NCI-H748 (cell line): ENCODE data around the gene C19orf44.
"Not testable (repeated sequence)": the region's sequence is repeated elsewhere in the genome, so short reads cannot be mapped to it uniquely, and the experiment has no call there.

Source experiments
- DNase-seq: peaks from one replicate; lab custom pipeline; 2025; ENCODE audit not compliant: unreplicated experiment; lab: John Stamatoyannopoulos, UW

The C19orf44 gene

DNA sequence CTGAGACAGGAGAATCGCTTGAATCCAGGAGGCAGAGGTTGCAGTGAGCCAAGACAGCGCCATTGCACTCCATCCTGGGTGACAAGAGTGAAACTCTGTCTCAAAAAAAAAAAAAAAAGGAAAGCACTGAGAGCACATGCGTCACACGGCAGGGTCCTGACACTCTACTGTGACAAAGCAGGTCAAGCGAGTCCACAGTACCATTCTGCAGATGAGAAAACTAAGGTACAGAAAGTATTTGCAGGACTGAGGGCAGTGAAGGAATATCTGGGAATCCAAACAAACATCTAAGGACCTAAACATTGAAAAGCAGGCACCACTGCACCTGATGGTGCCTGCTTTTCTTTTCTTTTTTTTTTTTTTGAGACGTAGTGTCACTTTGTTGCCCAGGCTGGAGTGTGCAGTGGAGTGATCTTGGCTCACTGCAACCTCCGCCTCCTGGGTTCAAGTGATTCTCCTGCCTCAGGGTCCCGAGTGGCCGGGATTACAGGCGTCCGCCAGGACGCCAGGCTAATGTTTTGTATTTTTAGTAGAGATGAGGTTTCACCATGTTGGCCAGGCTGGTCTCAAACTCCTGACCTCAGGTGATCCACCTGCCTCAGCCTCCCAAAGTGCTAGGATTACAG, 29.3 kb upstream of the C19orf44 start:
- DNase-seq, result not testable (repeated sequence)

DNA sequence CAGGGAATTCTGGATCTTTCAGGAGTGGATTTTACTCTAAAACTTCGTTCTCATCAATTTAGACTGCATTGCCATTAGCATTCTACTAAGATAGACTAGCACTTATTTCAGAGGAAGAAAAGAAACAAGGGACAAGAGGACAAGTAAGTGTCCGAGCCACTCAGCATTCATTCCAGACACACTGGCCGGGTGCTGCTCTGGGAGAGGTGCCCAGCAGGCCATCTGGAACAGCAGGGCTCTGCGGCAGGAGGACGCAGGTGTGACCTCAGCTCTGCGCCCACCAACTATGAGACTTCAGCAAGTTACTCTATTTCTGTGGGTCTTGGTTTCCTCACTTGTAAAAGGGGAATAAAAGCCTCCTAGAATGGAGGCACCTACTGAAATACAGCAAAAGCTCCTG, 28.6 kb upstream of the C19orf44 start:
- DNase-seq, result no peak

DNA sequence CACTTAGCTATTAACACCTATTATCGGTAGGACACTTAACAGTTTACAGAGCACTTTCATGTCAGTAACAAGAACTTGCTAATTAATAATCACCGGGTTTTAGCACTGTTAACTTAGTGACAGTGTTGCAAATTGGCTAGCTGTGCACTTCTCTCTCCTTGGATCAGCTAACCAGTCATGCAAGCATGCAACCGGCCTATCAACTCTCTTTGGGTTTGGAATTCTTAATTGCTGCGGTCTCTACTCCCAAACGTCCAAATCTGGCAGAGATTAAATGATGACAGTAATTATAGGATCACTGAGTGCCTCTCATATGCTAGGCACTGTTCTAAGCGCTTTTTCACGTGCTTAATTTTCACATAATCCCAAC, 25.7 kb upstream of the C19orf44 start:
- DNase-seq, result no peak

DNA sequence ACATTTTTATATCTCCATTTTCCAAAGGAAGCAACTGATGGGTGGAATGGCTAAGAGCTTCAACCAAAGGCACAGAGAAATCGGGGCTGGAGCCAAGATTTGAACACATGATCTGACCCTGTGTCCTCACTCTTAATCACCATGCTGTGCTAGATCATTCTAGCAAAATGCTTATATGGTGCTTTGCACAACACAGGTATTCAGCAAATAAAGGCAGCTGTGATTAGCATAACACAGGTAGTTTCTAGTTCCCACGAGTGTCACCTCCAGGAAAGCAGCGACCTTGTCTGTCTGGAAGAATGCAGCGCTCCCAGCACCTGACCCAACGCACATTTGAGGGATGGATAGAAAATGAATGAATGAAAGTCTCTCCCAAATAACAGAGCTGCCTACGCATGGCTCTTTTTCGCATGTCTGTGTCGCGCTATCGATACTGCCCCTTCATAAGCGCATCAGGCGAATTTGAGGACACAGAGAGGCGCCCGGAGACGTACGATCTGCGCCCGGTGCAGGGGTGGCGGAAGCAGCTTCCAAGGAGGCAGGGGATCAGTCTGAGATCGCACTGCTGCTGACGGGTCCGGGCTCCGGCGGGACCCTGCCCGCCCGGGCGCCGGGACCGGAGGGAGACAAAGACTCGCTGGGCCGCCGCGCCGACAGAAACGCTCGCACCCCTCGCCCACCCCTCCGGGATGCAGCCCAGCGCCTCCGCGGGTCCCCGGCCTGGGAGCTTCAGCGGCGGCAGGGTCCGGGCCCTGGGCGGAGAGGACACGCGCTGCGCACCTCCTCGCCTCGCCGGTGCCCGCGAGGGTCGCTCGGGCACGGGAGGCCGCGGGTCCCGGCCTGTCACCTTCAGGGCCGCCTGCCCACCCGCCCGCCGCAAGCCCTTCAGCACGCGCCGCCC, 25.0 kb upstream of the C19orf44 start:
- peak; percentile 10 for DNase-seq

DNA sequence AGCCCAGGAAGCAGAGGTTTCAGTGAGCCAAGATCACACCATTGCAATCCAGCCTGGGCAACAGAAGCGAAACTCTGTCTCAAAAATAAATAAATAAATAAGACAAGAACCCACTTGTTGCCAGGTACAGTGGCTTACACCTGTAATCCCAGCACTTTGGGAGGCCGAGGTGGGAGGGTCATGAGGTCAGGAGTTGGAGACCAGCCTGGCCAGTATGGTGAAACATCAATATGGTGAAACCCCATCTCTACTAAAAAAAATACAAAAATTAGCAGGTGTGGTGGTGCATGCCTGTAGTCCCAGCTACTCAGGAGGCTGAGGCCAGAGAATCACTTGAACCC, 23.7 kb upstream of the C19orf44 start:
- not testable (repeated sequence) for DNase-seq

DNA sequence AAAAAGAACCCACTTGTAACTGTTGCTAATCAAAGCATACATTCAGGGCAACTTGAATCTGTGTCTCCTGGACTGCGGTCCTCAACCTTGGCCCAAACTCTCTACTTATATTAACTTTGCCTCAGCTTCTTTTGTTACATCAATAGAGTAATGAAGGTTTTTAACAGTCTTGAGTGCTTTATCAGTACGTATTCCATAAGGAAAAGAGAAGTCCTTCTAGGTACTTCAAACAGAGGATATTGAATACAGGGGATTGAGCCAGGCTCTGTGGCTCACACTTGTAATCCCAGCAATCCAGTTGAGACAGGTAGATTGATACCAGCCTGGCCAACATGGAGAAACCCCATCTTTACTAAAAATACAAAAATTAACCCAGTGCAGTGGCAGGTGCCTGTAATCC, 23.2 kb upstream of the C19orf44 start:
- no peak for DNase-seq

DNA sequence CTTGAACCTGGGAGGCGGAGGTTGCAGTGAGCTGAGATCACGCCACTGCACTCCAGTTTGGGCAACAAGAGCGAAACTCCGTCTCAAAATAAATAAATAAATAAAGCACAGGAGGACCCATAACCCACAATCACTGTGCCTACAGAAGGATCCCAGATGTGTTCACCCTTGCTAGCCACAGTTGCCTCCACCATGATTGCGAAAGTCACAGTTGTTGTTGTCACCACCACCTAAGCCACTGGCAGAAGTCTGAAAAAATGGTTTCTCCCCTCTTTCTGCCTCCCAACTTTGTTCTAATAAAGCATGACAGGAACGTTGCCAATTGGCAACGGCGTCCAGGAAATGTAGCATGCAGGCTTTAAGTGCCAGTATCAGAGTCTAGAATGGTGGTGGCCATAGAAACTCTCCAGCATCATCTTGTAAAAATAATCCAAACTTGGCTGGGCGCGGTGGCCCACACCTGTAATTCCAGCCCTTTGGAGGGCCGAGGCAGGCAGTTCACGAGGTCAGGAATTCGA, 22.3 kb upstream of the C19orf44 start:
- DNase-seq, result no peak

DNA sequence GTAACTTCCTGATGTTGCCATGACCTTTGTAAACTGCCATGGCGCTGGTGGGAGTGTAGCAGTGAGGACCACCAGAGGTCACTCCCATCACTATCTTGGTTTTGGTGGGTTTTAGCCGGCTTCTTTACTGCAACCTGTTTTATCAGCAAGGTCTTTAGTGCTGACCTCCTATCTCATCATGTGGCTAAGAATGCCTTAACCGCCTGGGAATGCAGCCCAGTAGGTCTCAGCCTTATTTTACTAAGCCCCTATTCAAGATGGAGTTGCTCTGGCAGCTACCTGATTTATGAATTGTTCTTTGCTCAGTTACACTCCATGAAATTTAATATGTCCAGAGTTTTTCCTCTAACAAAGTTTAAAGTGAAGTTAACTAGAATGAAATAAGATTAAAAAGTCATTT, 19.8 kb upstream of the C19orf44 start:
- DNase-seq, result no peak

DNA sequence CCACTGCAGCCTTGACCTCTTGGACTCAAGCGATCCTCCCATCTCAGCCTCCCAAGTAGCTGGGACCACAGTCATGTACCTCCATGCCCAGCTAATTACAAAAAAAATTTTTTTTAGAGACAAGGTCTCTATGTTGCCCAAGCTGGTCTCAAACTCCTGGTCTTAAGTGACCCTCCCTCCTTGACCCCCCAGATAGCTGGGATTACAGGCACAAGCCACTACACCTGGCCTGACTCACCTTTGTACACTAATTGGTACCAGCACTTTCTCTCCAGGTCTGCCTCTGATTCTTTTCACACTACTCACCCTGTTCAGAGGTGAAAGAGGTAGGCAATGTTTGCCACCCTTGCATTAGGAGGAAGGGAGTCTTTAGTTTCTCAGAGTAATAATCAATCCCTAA, 18.9 kb upstream of the C19orf44 start:
- DNase-seq, result no peak

DNA sequence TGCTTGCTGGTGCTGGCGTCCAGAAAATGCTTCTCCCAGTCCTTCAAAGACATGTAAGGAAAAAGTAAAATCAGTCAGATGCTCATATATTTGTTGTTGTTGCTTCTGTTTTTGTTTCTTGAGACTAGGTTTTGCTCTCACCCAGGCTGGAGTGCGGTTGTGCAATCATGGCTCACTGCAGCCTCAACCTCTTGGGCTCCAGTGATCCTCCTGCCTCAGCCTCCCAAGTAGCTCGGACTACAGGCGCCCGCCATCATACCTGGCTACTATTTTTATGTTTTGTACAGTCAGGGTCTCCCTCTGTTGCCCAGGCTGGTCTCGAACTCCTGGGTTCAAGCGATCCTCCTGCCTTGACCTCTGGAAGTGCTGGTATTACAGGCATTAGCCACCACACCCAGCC, 13.4 kb upstream of the C19orf44 start:
- no peak for DNase-seq

DNA sequence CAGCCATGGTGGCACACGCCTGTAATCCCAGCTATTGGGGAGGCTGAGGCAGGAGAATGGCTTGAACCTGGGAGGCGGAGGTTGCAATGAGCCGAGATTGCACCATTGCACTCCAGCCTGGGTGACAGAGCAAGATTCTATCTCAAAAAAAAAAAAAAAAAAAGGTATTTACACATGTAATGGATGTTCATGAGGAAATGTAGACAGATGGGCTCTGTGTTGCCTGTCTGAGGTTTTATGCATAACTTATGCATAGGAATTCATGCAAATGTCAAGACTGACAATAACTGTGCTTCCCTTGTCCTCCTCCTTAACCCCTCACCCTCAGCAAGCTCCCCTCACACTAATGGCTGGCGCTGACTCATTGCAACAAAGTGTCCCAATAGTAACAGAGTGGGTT, 9.7 kb upstream of the C19orf44 start:
- DNase-seq, result not testable (repeated sequence)

DNA sequence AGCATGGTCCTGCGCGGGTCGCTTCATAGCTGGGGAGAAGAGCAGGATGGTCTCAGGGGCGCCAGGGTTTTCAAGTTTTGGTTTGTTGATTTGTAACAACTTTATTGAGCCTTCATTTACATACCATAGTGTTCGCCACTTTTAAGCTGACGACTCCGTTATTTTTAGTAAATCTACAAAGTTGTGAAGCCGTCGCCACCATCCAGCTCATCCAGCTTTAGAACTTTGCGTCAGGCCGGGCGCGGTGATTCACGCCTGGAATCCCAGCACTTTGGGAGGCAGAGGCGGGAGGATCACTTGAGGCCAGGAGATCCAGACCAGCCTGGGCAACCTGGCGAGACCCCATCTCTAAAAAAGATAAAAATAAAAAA, 404 bp downstream of the C19orf44 start:
- DNase-seq, result no peak

DNA sequence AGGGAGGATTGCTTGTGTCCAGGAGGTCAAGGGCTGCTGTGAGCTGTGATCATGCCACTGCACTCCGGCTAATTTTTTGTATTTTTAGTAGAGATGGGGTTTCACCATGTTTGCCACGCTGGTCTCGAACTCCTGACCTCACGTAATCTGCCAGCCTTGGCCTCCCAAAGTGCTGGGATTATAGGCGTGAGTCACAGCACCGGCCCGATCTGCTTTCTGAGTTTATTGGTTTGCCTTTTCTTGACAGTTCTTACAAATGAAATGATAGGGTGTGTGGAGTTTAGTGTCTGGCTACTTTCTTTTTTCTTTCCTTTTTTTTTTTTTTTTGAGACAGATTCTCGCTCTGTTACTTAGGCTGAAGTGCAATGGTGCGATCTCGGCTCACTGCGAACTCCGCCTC, 848 bp downstream of the C19orf44 start:
- no peak for DNase-seq

DNA sequence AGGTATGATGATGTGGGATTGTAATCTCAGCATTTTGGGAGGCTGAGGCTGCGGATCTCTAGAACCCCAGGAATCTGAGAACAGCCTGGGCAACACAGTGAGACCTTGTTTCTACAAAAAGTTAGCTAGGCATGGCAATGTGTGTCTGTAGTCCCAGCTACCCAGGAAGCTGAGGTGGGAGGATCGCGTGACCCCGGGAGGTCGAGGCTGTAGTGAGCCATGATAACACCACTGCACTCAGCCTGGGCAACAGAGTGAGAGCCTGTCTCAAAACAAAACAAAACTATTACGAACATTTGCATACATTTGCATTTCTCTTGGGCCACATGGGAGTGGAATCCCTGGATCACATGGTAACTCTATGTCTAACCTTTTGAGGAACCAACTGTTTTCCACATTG, 1.6 kb downstream of the C19orf44 start:
- DNase-seq, result no peak

DNA sequence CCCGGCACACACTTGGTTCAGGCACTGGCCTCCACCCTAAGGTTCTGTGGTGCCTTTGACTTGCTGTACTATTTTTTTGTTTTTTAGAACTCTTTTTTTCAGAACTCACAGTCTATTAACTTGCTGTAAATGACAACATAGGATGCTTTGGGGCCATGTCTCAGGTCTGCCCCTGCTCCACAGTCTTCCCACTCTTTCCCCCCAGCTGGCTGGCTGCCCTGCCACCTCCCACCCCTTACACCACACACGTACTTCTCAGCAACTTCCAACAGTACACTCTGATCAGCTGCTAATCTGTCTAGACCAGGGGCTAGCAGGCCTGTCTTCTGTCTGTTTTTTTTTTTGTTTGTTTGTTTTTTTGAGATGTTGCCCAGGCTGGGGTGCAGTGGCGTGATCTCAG, 8.1 kb downstream of the C19orf44 start:
- DNase-seq, result no peak

DNA sequence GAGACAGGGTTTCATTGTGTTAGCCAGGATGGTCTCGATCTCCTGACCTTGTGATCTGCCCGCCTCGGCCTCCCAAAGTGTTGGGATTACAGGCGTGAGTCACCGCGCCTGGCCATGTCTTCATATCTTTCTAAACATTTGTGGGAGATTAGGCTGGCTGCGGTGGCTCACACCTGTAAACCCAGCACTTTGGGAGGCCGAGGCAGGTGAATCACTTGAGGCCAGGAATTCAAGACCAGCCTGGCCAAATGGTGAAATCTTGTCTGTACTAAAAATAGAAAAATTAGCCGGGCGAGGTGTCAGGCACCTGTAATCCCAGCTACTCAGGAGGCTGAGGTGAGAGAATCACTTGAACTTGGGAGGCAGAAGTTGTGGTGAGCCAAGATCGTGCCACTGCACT, 10.0 kb downstream of the C19orf44 start:
- not testable (repeated sequence) for DNase-seq

DNA sequence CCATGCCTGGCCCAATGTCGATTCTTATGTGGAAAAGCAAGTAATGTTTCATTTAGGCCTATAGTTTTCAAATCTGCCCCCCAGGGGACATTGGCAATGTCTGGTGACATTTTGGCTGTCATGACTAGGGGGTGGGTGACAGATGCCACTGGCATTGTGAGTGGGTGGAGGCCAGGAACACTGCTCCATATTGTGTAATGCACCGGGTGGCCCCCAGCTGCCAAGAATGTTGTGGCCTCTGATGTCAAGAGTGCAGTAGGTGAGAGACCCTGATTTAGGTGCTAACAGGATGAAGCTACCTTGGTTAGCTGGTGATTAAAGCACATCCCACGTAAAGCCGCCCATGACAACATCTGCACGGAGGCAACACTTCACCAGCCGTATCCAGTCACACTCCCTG, 10.8 kb downstream of the C19orf44 start:
- DNase-seq, result no peak

DNA sequence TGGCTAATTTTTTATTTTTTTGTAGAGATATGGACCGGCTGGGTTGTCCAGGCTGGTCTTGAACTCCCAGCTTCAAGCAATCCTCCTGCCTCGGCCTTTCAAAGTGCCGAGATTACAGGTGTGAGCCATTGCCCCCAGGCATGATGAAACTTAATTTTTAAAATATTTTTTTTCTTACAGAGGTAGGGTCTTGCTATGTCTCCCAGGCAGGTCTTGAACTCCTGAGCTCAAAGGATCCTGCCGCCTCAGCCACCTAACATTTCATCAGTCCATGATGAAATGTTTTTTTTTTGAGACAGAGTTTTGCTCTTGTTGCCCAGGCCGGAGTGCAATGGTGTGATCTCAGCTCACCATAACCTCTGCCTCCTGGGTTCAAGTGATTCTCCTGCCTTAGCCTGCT, 12.4 kb downstream of the C19orf44 start:
- DNase-seq, result no peak

DNA sequence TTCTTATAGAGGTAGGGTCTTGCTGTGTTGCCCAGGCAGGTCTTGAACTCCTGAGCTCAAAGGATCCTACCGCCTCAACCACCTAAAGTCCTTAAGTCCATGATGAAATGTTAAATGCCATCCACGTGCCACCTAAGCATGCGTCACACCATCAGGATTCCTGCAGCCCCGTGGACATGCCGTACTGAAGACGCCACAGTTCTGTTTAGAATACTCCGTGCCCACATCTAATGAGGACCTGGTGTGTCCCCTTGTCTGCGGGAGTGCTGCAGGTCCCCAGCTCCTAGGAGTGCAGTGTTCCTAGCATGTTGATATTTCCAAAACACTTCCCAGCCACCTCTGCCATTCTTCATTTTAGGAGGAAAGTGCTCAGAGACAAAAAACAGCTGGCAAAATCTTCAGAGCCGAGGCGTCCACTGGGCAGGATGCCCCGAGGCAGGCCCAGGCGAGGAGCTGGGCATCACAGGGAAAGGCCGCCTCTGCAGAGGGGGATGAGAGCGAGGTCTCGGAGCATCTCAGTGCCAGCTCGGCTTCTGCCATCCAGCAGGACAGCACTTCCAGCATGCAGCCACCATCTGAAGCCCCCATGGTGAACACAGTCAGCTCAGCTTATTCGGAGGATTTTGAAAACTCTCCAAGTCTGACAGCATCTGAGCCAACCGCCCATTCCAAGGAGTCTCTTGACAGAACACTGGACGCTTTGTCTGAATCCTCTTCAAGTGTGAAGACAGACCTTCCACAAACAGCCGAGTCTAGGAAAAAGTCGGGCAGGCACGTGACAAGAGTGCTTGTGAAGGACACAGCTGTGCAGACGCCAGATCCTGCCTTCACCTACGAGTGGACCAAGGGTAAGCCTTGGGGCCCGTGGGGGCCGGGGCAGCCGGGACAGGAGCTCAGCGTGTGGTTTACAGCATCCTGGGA, 13.2 kb downstream of the C19orf44 start:
- DNase-seq, result no peak

DNA sequence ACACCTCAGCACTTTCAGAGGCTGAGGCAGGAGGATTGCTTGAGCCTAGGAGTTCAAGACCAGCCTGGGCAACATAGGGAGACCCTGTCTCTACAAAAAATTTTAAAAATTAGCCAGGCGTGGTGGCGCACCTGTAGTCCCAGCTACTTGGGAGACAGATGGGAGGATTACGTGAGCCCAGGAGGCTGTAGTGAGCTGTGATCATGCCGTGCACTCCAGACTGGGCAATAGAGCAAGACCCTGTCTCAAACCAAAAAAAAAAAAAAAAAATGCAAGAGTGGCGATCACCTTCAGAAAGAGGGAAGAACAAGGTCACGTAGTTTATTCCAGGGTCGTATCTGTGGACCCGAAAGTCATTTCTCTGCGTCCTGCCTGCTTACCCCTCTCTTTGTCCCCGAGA, 16.4 kb downstream of the C19orf44 start:
- DNase-seq, result not testable (repeated sequence)

DNA sequence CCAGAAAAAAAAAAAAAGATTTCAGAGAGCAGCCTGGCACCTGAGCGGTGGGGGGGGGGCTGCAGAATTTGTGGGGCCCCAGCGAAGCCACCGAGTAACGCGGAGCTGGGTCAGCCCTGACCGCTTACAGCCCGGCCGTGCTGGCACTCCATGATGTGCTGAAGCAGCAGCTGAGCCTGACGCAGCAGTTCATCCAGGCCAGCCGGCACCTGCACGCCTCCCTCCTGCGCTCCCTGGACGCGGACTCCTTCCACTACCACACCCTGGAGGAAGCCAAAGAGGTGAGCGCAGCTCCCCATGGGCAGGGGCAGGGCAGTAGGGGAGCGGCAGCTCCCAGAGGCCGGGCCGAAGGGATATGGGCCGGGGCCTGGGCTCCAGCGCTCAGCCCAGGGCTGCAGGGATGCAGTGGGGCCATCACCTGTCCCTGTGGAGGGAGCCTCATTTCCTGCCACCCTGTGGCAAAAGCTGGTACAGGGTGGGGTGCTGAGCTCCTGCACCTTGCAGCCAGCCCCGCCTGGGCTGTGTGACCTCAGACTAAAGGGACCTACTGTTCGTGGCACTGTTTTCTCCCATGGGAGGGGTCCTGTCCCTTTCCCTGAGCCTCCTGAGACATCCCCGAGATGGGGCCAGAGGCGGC, 18.3 kb downstream of the C19orf44 start:
- no peak for DNase-seq
